ENCODE measurements around the gene USP49.

Gene USP49

GRCh38 chr6:41747256-41748101 is 147.7 kb downstream of the USP49 start, which contains the start of gene PGC:
PGC (minus strand) TSS chr6:41747397; CDS start chr6:41747334, 63 bp downstream.
- Histone ChIP-seq H3K4me3 (ENCODE audit: low read depth, low read length) (no peak within 1 kb of the TSS), H3K36me3 (ENCODE audit: control insufficient read depth in 2 of 2, insufficient read depth in 1 of 2, low read length in 2 of 2) (no peaks in the 10 kb centered on the region), H3K4me1 (ENCODE audit: control insufficient read depth, insufficient read depth, low read length) (no peaks in the 10 kb centered on the region), H3K9me3 (ENCODE audit: control insufficient read depth, insufficient read depth, low read depth, low read length) (no peaks in the 10 kb centered on the region), H3K27ac (ENCODE audit: extremely low read depth, low read depth, low read length) (no peak within 1 kb of the TSS)
- POLR2A ChIA-PET, result no interaction called here
- TF ChIP-seq GLI2 (tag by site-specific recombination; IDR thresholded peaks at IDR 0.05; ENCODE audit: borderline replicate concordance, low read depth), result no peak
- TF ChIP-seq GFI1B (tag by site-specific recombination; IDR thresholded peaks at IDR 0.05), result no peak
- TF ChIP-seq BCL6B (tag by site-specific recombination; IDR thresholded peaks at IDR 0.05), result no peak
- no peak for TF ChIP-seq KLF10 (tag by site-specific recombination; IDR thresholded peaks at IDR 0.05)
- no peak for TF ChIP-seq ZNF146 (tag by site-specific recombination; IDR thresholded peaks at IDR 0.05)
- TF ChIP-seq KLF16 (tag by site-specific recombination; IDR thresholded peaks at IDR 0.05), result no peak
- TF ChIP-seq ZNF544 (tag by site-specific recombination; IDR thresholded peaks at IDR 0.05), result no peak
- no peak for TF ChIP-seq INSM2 (tag by site-specific recombination; IDR thresholded peaks at IDR 0.05)
- TF ChIP-seq ZNF398 (tag by site-specific recombination; IDR thresholded peaks at IDR 0.05), result no peak
- TF ChIP-seq ZNF175 (tag by site-specific recombination; IDR thresholded peaks at IDR 0.05), result no peak
- no peak for TF ChIP-seq GLI4 (tag by site-specific recombination; IDR thresholded peaks at IDR 0.05)
- TF ChIP-seq ZBTB17 (tag by site-specific recombination; IDR thresholded peaks at IDR 0.05), result no peak
- TF ChIP-seq SP3 (tag by site-specific recombination; IDR thresholded peaks at IDR 0.05), result no peak
- TF ChIP-seq ZNF639 (tag by site-specific recombination; IDR thresholded peaks at IDR 0.05), result no peak
- no peak for TF ChIP-seq ZNF776 (tag by site-specific recombination; IDR thresholded peaks at IDR 0.05; ENCODE audit: borderline replicate concordance)
- no peak for TF ChIP-seq ZNF324 (tag by site-specific recombination; IDR thresholded peaks at IDR 0.05)
- TF ChIP-seq ZNF791 (tag by site-specific recombination; IDR thresholded peaks at IDR 0.05), result no peak
- no peak for TF ChIP-seq ZNF155 (tag by site-specific recombination; IDR thresholded peaks at IDR 0.05)
- no peak for TF ChIP-seq MZF1 (tag by site-specific recombination; IDR thresholded peaks at IDR 0.05; ENCODE audit: borderline replicate concordance)
- CTCF ChIA-PET, result interaction anchor here (2.8 kb wide), 1 partner anchor 13 kb away, joined by 18 read pairs; the partner anchor contains the start of gene TFEB

All from HEK293 (cell line).